Measurements from ENCODE around the gene SIGMAR1.

The SIGMAR1 gene

GRCh38 chr9:34637356-34638137 lies at the start of gene SIGMAR1:
Gene SIGMAR1, minus strand, starts transcription at chr9:34637787. Its CDS starts 90 bp downstream, at chr9:34637697.
- DNase-seq = peak; percentile 98

GRCh38 chr9:34686732-34687131 lies 49.1 kb upstream of the SIGMAR1 start:
- DNase-seq = no peak

GRCh38 chr9:34686231-34686630 lies 48.6 kb upstream of the SIGMAR1 start:
- DNase-seq = no peak

- no peak for DNase-seq
Measured at GRCh38 chr9:34685591-34685990, 48.0 kb upstream of the SIGMAR1 start.

GRCh38 chr9:34684816-34685215 lies 47.2 kb upstream of the SIGMAR1 start:
- no peak for DNase-seq

GRCh38 chr9:34684145-34684544 lies 46.6 kb upstream of the SIGMAR1 start:
- no peak for DNase-seq

GRCh38 chr9:34675869-34676268 lies 38.3 kb upstream of the SIGMAR1 start:
- DNase-seq = no peak

GRCh38 chr9:34675048-34675714 lies 37.6 kb upstream of the SIGMAR1 start:
- DNase-seq = peak; percentile 88

- DNase-seq = no peak
Measured at GRCh38 chr9:34674440-34674839, 36.9 kb upstream of the SIGMAR1 start.

GRCh38 chr9:34671307-34671706 lies 33.7 kb upstream of the SIGMAR1 start:
- DNase-seq = no peak

- no peak for DNase-seq
Measured at GRCh38 chr9:34669809-34670562, 32.4 kb upstream of the SIGMAR1 start.

- DNase-seq = peak; percentile 98
Measured at GRCh38 chr9:34665381-34666250, 28.0 kb upstream of the SIGMAR1 start.

GRCh38 chr9:34665067-34665380 lies 27.4 kb upstream of the SIGMAR1 start:
- DNase-seq = no peak

GRCh38 chr9:34664281-34665066 lies 26.9 kb upstream of the SIGMAR1 start:
- DNase-seq = peak; percentile 73

GRCh38 chr9:34663303-34663605 lies 25.7 kb upstream of the SIGMAR1 start:
- no peak for DNase-seq

- DNase-seq = no peak
Measured at GRCh38 chr9:34662526-34663302, 25.1 kb upstream of the SIGMAR1 start, which contains the start of gene CCL27. Gene CCL27, minus strand, starts transcription at chr9:34662657. Its CDS starts 24 bp downstream, at chr9:34662633.

GRCh38 chr9:34659592-34660253 lies 22.1 kb upstream of the SIGMAR1 start:
- peak; percentile 74 for DNase-seq

GRCh38 chr9:34658461-34658860 lies 20.9 kb upstream of the SIGMAR1 start:
- no peak for DNase-seq

GRCh38 chr9:34656992-34657391 lies 19.4 kb upstream of the SIGMAR1 start:
- no peak for DNase-seq

GRCh38 chr9:34655394-34655793 lies 17.8 kb upstream of the SIGMAR1 start:
- DNase-seq = no peak

All from NCI-H69 (cell line).